GOT3 (cell line): ENCODE data around the gene TAS2R60.
"Not testable (repeated sequence)": the region's sequence is repeated elsewhere in the genome, so short reads cannot be mapped to it uniquely, and the experiment has no call there.

Experiments used
- DNase-seq: peaks from one replicate; lab custom pipeline; 2025; ENCODE audit warnings: mixed read lengths; lab: John Stamatoyannopoulos, UW

The TAS2R60 gene

DNA sequence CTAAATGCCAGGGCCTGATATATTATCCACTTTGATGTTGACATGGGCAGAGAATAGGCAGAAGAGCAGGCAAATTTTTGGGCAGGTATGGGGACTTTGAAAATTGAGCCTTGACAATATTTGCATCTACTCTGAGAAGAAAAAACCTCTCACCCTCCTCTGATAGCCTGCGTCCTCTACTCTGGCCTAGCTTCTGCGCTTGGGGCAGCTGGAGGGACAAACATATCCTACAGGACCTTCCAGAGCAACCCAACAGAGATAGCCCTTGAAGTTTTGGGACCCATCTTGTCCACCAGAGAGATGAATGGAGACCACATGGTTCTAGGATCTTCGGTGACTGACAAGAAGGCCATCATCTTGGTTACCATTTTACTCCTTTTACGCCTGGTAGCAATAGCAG lies at the start of gene TAS2R60:
Gene TAS2R60 (plus strand): TSS at position 301 of the 400 bp plus-strand sequence. CDS start 0 bp downstream, at position 301.
- DNase-seq: no peak

DNA sequence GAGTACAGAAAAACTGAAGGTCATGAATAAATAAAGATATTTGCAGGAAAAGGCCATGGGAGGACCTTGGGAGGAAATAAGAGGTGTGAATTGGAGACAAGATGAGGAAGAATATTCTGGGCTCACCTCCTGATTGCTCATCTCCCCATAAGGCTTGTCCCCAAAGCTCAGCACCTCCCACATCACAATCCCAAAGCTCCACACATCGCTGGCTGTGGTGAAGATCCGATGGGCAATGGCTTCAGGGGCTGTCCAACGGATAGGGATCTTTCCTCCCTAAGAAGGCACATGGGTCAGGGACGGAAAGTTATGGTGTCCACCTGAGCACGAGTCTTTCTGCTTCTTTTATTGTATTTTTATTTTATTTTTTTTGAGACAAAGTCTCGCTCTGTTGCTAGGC lies 49.2 kb upstream of the TAS2R60 start:
- DNase-seq: no peak

DNA sequence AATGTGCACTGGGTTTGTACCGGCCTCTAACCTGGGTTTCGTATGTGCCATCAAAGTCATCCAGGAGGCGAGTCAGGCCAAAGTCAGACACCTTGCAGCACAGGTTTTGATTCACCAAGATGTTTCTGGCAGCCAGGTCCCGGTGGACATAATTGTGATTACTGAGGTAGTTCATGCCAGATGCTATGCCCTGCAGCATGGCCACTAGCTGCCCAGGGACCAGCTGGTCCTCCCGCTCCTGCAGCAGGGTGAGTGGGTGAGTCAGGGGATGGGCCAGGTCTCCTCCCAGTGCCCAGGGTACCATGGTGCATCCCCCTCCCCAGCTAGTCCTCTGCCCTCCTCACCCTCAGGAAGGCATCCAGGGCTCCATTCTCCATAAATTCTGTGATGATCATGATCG lies 48.5 kb upstream of the TAS2R60 start:
- DNase-seq: no peak

GRCh38 chr7:143395187-143396149 lies 47.8 kb upstream of the TAS2R60 start:
- DNase-seq: no peak

DNA sequence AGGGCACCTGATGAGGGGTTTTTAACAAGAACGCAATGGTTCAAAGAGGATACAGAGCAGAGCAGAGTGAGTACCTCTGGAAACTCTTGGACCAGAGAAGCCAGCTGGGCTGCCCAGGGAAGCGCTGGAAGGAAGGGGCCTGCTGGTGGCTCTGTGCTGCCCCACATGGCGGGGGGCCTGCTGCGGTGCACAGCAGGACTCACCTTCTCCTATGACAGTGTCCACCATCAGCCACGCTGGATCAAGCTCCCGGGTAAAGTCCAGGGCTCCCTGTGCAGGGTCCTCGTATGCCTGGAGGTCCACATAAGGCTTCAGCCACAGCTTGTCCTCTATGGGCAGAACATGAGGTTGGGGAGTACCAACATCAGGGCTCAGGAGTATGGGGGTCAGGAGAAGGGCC lies 47.1 kb upstream of the TAS2R60 start:
- no peak for DNase-seq

GRCh38 chr7:143396625-143397556 lies 46.4 kb upstream of the TAS2R60 start:
- no peak for DNase-seq

DNA sequence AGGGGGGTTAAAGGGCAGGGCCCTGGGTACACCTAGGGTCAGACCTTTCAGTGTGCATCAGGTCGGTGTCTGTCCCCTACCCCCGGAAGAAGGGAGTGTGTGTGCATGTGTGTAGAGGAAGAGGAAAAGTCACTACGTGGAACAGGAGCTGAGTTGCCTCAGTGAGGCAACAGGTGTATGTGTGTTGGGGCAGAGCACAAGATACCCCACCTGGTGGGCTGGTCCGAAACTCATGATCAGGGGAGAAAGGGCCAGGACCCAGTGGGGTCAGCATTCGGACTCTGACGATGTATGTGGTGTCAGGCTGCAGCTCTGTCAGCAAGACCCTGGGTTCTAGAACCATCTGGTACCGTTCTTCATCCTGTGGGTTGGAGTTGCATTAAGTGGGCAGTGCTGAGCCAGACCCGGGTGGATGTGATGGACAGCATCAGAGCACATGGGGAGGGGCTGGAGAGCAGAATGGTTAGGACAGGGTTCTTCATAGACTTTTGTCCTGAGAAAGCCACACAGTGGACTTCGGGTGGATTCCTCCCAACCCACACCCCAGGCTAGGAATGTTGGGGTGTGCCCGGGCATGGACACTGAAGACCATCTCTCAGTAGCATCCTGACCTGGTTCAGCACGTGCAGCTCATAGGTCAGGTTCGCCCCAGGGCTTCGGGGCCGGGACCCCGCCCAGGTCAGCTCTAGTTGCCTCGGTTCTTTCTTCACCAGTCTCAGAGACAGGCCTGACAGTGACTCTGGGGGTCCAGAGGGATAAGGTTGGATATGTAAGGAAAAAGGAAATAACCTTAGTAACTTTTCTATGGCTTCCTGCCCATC lies 45.3 kb upstream of the TAS2R60 start:
- DNase-seq: no peak

DNA sequence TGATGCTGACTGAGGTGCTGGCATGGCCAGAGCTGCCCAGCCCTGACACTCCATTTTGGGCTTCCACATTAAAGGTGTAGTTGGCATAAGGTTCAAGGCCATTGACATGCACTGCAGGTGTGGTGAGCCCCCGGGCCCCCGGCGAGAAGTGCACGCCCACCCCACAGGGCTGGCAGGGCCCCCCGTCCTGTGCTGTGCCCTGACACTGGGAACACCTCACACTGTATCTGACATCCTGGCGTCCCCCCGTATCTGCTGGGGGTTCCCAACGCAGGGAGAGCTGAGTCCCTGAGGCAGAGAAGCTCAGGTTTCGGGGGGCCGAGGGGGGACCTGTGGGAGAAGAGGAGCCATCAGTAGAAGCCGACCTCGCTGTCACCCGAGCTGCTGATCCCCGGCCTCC lies 44.6 kb upstream of the TAS2R60 start:
- no peak for DNase-seq

GRCh38 chr7:143399151-143399550 lies 44.1 kb upstream of the TAS2R60 start:
- DNase-seq: no peak

- no peak for DNase-seq
These were observed 43.6 kb upstream of the TAS2R60 start for GRCh38 chr7:143399642-143400041.

GRCh38 chr7:143401265-143401664 lies 42.0 kb upstream of the TAS2R60 start:
- DNase-seq: no peak

DNA sequence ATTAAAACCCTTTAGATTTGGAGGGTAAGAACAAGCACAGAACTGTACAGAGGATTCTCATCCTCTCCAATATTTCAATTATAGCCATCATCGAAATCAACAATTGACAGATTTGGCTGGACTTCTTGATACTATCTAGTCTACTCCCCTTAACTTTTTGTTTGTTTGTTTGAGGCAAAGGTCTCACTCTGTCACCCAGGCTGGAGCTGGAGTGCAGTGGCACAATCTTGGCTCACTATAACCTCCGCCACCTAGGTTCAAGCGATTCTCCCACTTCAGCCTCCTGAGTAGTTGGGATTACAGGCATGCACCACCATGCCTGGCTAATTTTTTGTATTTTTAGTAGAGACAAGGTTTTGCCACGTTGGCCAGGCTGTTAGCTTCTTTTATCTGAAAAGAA lies 41.0 kb upstream of the TAS2R60 start:
- not testable (repeated sequence) for DNase-seq

GRCh38 chr7:143405173-143406001 lies 37.9 kb upstream of the TAS2R60 start:
- DNase-seq: no peak

GRCh38 chr7:143406002-143406357 lies 37.3 kb upstream of the TAS2R60 start:
- no peak for DNase-seq

- DNase-seq: no peak
These were observed 35.7 kb upstream of the TAS2R60 start for GRCh38 chr7:143407287-143408251.

DNA sequence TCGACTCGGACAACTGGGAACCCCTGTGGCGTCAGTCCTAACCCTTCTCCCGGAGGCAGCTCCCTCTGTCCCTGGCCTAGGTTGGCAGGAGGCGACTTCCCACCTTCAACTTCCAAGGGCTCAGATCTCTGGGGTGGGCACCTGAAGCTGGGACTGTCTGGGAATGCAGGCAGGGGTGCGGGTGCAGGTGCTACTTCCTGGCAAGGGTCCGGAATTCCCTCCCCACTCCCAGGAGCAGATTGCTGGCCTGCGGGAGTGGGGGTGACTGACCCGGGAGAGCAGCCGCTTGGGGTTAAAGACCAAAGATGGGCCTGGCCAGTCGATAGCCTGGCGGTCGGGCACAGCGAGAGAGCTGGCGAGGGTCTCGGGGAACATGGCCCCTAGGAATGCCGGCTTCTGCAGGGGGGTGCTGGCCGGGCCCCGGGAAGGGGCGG lies 35.0 kb upstream of the TAS2R60 start:
- no peak for DNase-seq

DNA sequence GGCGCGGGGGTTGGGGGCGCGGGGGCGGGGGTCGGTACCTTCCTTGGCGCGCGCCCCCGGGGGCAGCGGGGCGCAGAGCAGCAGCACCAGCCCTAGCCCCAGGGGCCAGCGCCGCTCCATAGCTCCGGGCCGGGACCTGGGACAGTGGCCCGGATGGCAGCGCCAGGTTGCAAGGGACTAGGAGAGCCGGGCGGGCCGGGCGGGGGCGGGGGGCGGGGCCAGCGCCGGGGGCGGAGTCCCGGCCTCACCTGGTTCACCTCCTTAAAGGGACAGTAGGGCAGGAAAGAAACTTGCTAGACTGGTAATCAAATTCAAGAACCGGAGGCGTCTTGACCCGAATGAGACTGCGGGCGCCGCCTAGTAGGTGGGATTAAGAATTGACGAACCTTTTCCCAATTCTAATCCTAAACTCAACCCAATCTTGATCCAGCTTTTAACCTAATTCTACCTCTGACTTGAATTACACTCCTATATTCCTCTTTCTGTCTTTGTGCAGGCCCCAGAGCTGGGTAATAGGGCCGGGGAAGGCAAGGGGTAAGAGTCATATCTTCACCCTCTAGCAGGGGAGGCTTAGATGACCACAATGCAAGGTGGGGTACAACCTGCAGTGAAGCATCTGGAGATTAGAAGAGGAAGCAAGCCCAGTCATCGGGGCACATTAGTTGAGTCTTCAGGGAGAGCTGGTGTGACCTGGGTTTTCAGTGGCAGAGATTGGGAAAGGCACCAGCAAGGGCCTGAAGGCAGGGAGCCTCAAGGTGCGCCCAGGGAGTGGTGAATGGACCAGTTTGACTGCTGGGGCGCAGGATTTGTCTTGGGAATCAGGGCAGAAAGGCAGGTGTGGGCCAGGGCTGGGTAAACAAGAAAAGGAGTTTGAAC lies 34.3 kb upstream of the TAS2R60 start, which contains the start of gene EPHA1:
Gene EPHA1 (minus strand): TSS at position 171 of the 876 bp plus-strand sequence. CDS start 51 bp downstream, at position 120.
- DNase-seq: no peak

GRCh38 chr7:143410521-143411004 lies 32.7 kb upstream of the TAS2R60 start:
- DNase-seq: no peak
